HG03103 (cell line): ENCODE data around the gene CATSPERZ.
"Not testable (repeated sequence)": the region's sequence is repeated elsewhere in the genome, so short reads cannot be mapped to it uniquely, and the experiment has no call there.

Experiments
- ATAC-seq: cut with Tn5 transposase; IDR thresholded peaks from one replicate; pipeline ENCODE4 v1.9.1; 2021; ENCODE audit warnings: low read depth; ENCODE audit not compliant: unreplicated experiment

CATSPERZ gene

GRCh38 chr11:64316672-64317324 is 16.6 kb downstream of the CATSPERZ start:
- no peak for ATAC-seq

GRCh38 chr11:64317325-64317960 is 17.3 kb downstream of the CATSPERZ start, which contains the start of gene TRMT112:
Gene TRMT112, minus strand, starts transcription at chr11:64317559. Its CDS starts 33 bp downstream, at chr11:64317526.
- ATAC-seq, result no peak

- no peak for ATAC-seq
These were observed 18.0 kb downstream of the CATSPERZ start, which contains the start of gene PRDX5 for GRCh38 chr11:64317961-64318765. Gene PRDX5, plus strand, starts transcription at chr11:64318121. Its CDS starts 95 bp downstream, at chr11:64318216.

GRCh38 chr11:64318766-64319761 is 18.9 kb downstream of the CATSPERZ start:
- no peak for ATAC-seq

GRCh38 chr11:64320556-64320955 is 20.4 kb downstream of the CATSPERZ start:
- no peak for ATAC-seq

- ATAC-seq, result no peak
These were observed 20.9 kb downstream of the CATSPERZ start for GRCh38 chr11:64321026-64321425.

GRCh38 chr11:64321533-64321932 is 21.4 kb downstream of the CATSPERZ start:
- ATAC-seq, result no peak

- ATAC-seq, result no peak
These were observed 22.7 kb downstream of the CATSPERZ start for GRCh38 chr11:64322925-64323260.

GRCh38 chr11:64323373-64323772 is 23.2 kb downstream of the CATSPERZ start:
- no peak for ATAC-seq

- ATAC-seq, result not testable (repeated sequence)
These were observed 23.8 kb downstream of the CATSPERZ start for GRCh38 chr11:64323984-64324383.

- no peak for ATAC-seq
These were observed 24.7 kb downstream of the CATSPERZ start for GRCh38 chr11:64324692-64325469.

GRCh38 chr11:64327375-64327774 is 27.2 kb downstream of the CATSPERZ start:
- no peak for ATAC-seq

- ATAC-seq, result no peak
These were observed 27.8 kb downstream of the CATSPERZ start for GRCh38 chr11:64327993-64328392.

- ATAC-seq, result no peak
These were observed 30.7 kb downstream of the CATSPERZ start for GRCh38 chr11:64330888-64331287.

- peak; percentile 37 for ATAC-seq
These were observed 31.6 kb downstream of the CATSPERZ start for GRCh38 chr11:64331569-64332371.

- ATAC-seq, result no peak
These were observed 33.4 kb downstream of the CATSPERZ start for GRCh38 chr11:64333556-64333955.

GRCh38 chr11:64334764-64335735 is 34.9 kb downstream of the CATSPERZ start:
- ATAC-seq, result peak; percentile 68
